HT-29 (cell line): ENCODE results near the gene SMC1B. TPM values are rescaled to one million over a fixed set of nuclear protein-coding genes. Genes with fewer than 3 reads are reported as not detected.

Experiments used
- DNase-seq: peaks from one replicate; pipeline ENCODE4 v3.0.0-alpha.2; 2015; ENCODE audit warnings: low spot score
- total RNA-seq: library from RNA; depleted of rRNA; stranded (reverse); fragments of >200 nt; shearing (Covaris generic); gene quantifications from 2 replicates; pipeline ENCODE4 v1.2.3, GENCODE V29; 2014

Gene SMC1B
- total RNA-seq, 1 experiment from 2014 or later, result not detected

DNA sequence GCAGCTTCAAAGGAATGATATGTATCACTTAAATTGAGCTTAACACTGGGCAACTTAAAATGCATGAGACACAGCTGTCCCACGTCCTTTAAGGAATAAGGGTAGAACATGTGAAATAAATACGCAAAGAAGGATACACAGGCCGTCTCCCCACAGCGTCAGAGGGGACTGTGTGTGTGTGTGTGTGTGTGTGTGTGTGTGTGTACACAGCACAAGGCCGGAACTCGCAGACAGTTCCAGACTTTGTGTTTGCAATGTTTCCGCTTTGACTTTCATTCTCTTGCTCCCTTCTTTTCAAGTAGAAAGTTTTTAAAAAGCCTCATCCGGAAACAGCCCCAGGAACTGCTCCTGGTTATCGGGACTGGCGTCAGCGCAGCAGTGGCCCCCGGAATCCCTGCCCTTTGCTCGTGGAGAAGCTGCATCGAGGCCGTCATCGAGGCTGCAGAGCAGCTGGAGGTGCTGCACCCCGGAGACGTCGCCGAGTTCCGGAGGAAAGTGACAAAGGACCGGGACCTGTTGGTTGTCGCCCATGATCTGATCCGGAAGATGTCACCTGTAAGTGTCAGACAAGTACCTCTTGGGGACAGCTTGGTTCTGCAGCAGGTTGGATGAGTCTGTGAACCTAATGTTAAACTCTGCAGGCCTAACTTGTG lies 90.4 kb downstream of the SMC1B start:
- DNase-seq, result no peak

DNA sequence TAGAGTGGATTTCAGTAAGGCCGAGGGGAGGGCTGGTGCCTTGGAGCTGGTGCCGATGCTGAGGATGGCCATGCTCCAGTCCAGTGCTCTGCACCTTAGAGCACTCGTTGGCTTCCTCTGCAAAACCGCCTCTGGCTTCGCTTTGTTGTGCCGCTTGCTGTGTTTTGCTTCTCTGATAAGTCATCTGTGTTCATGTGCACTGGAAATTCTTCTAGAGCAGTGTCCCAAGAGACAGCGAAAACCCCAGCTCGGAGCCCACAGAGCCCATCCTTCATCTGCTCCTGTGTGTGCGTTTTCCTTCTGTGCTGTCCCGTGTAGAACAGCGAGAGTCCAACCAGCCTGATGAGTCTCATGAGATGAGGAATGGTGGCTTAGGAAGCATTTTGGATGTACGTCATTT lies 91.6 kb downstream of the SMC1B start:
- DNase-seq, result no peak

DNA sequence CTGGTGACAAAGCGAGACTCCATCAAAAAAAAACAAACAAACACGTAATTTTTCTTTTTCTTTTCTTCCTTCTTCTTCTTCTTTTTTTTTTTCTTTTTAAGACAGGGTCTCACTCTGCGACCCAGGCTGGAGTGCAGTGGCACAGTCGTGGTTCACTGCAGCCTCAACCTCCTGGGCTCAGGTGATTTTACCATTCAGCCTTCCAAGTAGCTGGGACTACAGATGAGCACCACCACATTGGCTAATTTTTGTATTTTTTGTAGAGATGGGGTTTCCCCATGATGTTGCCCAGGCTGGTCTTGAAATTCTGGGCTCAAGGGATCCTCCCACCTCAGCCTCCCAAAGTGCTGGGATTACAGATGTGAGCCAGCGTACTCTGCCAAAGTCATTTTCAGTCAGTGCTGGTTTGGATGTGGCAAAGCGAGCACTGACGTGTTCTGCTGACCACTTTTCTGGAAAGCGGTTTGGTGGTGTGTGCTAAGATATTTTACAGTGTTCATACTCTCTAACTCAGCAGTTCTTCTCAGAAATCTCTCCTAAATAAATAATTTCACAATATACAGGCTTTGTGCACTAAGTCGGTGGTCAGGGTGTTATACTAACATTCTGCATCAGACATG lies 92.9 kb downstream of the SMC1B start:
- no peak for DNase-seq

DNA sequence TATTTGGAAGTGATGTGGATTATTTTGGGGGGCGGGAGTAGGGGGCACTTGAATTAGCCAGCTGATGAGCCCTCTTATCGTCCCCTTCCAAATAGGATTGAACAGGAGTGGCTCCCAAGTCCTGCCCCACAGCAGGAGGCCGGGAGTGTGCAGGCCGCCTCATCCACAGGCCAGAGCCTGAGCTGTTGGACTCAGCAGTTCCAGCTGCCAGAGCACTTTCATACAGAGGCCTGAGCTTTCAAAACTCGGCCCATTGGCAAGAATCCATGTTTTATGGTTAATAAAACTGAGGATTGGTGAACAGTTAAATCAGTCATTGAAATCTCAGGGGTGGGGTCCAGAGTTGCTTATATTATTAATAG lies 94.1 kb downstream of the SMC1B start:
- no peak for DNase-seq

DNA sequence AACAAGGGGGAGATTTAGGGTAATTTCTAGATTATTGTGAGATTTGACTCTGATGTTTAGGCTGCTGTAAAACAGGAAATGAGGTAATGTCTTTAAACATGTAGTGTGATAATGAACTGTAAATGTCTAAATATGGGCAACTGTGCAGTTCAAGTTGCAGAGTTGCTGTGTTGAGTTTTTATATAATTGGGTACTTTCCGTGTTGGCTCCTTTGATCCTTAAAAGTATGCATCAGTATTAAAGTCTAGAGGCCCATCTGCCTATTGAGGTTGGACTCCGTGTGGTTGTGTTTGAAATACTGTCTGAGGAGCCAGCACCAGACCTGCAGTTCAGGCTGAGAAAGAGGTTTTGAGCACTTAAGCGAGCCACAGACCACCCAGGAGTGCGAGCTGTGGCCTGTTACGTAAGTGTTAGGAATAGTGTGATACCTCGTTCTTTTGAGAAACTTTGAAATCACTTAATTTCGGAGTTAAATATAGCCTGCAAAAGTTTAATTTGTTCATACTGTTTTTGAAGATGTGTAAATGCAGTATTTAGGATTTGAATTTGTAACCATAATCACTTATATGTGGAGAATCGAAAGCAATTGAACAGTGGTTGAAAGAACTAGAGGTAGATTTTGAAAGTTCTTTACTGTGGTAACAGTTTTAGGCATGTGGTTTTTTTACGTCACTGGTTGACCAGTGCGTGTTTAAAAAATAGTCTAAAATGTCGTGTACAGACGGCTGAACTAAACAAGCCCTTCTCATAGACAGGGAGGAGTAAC lies 94.7 kb downstream of the SMC1B start:
- DNase-seq, result no peak

DNA sequence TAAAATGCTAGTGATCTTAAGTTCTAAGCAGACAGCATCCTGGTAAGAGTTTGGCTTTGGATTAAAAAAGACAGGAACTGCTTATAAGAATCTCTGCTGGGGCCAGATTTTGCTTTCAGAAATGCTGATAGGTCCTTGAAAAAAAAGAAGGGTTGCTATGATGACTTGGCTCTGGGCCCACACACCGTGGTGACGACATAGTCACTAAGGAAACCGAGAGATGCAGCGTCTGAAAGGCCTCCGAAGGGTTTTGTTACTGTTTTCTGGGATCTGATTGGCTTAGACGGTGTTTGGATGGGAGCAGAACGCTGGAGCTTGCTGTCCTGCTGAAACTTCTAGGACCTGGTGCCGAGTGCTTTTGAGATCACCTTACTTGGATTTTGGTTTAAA lies 95.2 kb downstream of the SMC1B start:
- DNase-seq, result no peak

DNA sequence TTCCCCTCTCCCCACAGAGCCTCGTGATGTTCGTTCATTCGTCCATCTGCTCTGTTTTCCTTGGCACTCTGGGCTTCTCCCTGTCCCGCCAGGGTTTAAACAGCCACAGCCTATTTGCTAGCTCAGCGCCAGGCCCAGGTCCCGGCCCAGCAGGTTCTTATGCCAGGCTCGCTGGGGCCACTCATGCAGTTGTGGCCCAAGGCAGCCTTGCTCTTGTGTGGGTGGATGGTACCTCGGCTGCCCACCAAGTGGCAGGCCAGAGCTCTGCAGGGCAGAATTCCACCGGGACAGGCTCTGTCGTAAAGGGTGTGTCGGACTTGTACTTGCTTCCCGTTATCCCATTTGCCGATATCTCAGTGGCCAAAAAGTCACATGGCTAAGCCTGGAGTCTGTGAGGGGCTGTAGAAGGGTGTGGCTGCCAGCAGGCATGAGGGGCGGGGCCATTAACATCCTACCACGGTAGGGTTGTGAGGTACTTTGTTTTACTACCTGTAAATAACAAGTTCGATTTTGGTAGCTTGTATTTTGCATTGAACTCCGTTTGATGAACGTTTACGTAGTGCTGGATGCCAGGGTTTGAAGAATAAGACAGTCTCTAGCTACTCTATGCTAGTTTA lies 95.7 kb downstream of the SMC1B start:
- no peak for DNase-seq

DNA sequence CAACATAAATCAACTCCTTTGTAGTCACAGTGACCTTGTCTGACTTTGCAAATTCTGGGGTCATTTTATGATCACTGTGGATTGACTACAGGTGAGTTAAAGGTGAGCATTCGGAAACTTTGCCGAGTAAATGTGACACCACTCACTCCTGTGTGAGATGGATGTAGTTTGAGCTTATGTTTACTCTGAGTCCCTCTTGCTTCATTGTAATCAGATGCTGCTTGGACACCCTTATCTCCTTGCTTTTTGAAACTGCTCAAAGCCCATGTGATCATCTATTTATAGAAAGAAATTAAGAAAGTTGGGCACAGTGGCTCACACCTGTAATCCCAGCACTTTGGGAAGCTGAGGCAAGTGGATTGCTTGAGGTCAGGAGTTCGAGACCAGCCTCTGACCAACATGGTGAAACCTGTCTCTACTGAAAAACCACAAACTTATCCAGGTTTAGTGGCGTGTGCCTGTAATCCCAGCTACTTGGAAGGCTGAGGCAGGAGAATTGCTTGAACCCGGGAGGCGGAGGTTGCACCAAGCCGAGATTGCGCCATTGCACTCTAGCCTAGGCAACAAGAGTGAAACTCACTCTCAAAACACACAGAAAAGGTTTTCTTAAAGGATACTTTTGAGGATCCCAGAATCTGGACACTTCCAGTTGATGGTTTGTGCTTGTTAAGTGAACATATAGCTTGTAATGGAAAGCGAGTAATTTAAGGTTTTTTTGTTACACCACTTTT lies 96.4 kb downstream of the SMC1B start:
- DNase-seq, result no peak

DNA sequence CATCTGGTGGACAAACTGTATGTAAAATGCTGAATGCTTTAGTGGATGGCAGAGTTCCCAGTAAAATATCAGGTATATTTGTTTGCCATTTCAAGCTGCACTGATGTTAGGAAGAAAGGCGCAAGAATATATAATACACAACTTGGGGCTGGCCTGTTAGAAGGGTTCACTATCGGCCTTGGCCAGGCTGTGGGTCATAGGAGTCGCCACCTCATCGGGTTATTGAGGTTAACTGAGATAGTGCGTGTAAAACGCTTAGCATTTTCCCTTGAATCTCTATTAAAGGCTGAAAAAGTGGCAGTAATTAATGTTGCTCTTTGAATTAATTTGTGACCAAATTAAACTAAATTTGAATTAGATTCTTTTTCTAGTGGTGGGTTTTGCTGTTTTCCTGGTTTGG lies 98.6 kb downstream of the SMC1B start:
- DNase-seq, result no peak

DNA sequence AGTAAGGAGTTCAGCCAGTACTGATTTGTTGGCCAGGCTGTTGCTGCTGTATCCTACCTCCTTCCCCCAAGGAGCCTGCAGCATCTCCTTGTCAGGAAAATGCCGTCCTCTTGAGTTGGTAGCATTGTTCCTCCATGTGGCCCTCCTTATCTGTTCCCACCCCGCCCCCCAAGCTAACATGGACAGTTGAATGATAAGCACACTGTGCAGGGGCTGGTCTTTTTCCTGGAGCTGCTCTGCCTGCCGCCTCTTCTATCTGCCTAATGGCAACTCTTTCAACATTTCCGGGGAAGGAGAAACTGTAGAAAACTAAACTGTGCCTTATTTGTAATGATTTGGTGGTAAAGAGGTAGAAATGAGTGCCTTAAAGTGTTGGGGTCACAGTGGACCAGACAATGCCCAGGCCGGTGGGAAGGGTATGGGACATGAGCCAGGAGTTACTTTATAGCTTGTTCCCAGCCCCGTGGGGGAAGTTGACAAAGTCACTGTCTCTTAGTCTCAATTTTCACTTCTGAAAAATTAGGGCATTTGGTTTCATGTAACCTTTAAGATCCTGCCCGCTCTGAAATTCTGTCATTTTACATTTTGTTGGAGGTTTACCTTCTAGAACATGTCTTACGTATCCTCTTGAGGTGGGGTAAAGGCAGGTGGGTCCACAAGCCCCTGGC lies 99.2 kb downstream of the SMC1B start:
- DNase-seq, result no peak

DNA sequence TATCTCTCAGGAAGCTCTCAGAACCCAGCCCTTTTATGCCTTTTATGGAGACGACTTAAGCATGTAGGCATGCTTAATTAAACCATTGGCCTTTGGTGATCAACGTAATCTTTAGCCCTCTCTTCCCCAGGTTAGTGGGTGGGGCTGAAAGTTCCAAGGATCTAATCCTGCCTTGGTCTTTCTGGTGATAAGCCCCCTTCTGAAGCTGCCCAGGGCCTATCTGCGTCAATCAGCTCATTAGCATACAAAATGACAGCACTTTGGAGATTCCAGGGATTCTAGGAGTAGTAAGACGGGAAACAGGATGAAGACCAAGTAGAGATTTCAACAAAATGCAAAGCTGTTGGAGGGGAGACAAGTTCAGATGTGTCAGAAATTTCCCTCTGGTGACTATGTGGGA lies 100.5 kb downstream of the SMC1B start:
- no peak for DNase-seq

DNA sequence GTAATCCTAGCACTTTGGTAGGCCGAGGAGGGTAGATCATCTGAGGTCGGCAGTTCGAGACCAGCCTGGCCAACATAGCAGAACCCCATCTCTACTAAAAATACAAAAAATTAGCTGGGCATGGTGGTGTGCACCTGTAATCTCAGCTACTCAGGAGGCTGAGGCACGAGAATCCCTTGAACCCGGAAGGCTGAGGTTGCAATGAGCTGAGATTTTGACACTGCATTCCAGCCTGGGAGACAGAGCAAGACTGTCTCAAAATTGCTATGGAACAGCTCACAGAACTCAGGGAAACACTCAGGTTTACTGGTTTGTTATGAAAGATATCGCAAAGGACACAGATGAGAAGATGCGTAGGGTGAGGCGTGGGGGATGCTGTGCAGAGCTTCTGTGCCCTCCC lies 101.0 kb downstream of the SMC1B start:
- DNase-seq, result no peak

DNA sequence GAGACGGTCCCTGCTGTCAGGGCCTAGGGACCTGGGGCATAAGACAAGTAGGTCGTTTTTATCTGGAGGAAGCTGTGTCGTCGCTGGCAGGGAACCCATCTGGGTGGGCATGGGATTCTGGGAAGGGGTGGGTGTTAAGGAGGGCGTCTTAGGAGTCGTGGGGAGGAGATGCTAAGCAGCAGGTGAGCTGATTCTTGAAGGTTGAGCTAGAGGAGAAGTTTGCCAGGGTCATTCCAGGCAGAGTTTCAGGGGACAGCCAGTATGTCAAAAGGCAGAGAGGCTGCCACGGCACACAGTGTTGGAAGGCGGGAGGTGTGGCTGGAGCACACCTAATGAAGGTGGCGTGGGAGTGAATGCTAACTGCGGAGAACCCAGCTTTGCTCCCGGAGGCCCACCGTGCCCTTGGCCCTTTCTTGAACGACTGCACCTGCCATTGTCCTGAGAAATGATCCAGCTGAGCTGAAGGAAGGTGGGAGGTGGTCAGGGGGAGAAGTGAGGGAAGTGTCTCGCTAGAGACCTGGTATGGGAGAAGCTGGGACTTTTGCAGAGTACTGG lies 102.3 kb downstream of the SMC1B start:
- DNase-seq, result no peak

DNA sequence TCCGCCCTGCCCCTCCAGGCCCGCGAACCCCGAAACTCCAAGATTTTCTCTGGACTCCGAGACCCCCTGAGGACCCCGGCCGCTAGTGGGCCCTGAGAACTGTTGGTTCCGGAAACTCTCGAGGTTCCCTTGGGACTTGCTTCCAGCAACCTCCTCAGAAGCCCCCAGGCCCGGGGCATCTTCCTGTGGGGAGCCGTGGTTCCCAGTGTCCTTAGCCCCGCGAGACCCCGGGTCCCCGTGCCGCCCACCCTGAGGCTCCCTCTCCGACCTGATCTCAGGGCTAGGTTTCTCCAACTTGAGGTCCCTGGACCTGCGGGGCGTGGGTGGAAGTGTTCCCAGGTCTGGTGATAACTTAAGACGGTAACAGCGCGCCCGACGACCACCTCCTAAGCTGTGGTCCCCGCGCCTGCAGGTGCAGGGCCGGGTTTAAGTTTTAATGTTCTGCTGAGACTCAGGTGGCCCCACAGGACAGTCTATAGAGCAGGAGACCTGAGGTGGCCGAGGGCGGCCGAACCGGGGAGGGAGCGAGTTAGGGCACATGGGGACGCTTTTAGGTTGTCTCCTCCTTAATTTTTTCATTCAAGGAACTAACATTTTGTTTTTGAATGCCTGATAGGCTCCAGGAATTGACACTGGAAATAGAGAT lies 102.9 kb downstream of the SMC1B start:
- DNase-seq, result no peak

DNA sequence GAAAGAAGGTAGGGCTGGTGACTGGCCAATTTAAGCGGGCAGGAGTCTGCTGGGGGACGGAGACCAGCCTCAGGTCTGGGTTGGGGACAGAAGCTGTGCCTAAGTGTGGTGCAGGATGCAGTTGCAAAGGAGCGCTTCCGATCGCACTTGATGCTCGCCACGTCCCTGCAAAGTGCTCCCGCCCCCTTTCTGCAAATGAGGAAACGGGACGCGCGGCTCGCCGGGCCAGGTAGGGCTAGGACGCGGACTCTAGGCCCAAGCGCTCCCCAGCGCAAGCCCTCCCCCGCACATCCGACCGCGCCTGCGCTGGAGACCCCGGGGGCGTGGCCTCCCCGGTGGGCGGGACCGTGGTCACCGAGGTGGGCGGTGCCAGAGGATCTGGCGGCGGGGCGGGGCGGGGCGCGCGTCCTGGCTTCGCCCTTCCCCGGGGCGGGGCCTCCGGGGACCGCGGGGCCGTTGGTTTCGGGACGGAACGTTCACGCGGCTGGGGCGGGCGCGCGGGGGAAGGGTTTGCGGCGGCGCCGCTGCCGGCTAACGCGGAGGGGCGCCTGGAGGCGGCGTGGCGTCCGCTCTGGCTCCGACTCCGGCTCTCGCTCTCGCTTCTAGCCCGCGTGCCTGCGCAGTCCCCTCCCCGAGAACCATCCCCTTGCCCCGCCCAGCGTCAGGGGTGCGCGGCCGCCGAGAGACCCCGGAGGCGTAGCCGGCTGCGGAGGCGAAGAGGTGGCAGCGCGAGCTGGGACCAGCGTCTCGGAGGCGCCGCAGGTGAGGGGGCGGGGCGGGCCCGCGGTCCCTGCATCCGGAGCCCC lies 103.8 kb downstream of the SMC1B start, which contains the start of gene FAM118A:
Gene FAM118A, plus strand, starts transcription at position 513 of the 806 bp plus-strand sequence. CDS start 12,446 bp downstream, outside the sequence.
- DNase-seq, result peak; percentile 90

DNA sequence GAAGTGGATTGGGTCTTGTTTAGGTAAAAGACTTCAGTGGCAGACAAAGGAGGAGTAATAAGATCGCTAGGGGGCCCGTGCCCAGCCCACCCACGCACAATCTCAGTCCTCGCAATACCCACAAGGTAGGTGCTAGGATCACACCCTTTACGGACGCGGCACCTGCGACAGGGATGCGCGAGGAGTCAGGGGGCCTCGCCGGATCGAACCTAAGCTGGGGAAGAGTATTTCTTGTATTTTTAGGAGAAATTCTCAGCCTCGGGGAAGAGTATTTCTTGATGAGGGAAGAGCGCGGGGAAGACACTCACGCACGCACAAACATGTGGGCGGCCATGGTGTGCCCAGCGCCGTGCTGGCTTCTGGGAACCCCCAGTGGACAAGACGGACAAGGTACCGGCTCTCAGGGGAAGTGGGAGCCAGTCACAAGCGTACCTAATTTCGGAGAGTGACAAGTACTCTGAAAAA lies 104.4 kb downstream of the SMC1B start:
- DNase-seq, result no peak

DNA sequence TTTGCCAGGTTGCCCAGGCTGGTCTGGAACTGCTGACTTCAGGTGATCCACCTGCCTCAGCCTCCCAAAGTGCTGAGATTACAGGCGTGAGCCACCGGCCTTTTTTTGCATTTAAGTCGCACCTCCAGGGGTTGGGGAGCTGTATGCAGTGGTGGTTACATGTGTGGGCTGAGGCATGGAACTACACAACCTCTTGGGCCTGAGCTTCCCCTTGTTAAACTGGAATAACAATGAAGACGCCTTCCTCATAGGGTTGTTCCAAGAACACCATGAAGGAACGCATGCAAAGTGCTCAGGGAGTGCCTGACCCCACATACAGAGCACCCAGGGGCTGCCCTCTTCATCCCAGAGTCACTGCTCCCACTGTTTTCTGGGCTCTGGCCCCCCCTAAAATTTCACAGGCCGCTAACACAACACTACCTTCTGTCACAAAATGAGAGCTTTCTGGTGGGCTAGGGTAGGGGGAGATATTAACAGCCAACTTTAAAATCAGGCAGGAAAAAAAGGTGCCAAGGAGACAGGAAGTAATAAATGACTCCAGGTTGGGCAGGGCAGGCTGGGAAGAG lies 104.9 kb downstream of the SMC1B start:
- DNase-seq, result peak; percentile 41

DNA sequence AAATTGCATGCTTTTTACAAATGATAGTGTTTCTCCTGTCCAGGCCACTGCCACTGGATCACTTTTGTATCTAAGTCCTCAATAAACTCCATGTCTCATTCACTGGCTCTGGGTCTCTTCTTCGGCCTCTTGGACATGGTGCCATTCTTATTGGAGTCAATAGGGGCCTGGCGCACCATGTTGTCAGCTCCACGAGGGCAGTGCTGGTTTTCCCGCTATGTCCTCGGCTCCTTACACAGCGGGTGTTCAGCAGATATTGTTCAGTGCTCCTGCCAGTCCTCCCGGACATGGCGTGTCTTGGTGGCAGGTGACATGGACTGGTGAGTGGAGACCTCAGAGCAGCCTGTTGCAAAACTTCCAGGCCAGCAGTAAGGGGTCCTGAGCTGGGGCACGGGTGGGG lies 107.3 kb downstream of the SMC1B start:
- no peak for DNase-seq

DNA sequence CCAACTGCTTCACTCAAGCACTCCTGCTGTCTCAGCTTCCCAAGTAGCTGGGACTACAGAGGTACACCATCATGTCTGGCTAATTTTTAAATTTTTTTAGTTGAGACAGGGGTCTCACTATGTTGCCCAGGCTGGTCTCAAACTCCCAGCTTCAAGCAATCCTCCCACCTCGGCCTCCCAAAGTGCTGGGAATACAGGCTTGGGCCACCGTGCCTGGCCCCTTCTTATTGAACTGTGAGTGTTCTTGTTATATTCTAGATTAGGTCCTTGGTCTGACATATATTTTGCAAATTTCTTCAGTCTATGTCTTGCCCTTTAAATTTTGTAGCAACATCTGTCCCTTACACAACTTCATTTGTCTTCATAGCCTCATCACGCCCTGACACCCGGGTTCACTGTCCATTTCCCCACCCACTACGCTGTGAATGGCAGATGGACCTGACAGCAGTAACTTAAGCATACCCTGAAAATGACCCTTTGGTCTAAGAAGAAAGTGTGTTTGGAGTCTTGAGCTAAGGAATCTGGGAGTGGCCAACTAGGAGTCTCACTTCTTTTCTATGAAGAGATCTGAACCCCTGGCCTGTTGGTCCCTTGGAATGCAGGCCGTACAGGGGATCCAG lies 107.8 kb downstream of the SMC1B start:
- DNase-seq, result no peak
